NK-92 (cell line): ENCODE data around the gene ATP11A.

Experiments
- DNase-seq: peaks from one replicate; lab custom pipeline; 2025; ENCODE audit not compliant: unreplicated experiment; lab: John Stamatoyannopoulos, UW

The ATP11A gene

DNA sequence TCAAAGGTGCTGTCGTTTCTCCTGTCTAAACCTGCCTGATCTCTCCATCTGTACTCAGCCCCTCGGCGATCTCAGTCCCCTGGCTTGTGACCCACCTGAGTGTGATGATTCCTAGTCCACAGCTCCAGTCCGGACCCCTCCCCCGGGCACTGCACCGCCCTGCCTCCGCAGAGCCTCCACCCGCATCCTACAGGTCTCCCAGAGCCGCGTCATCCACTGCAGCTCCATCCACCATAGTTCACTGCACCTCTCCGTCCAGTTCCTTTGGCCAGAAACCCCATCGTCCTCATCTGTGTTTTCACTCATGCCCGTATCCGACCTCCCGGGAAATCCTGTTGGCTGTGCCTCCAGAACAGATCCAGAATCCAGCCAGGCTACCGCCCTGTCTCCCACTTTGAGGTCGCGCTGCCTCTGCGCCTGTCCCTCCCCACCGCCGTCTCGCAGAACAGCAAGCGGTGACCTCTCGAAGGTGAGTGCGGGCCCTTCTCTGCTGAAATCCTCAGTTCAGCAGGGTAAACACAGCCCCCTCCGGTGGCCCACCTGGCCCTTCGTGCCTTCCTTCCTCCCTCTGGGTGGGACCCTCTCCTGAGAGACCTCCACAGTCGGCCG lies 227.3 kb downstream of the ATP11A start:
- DNase-seq: no peak

DNA sequence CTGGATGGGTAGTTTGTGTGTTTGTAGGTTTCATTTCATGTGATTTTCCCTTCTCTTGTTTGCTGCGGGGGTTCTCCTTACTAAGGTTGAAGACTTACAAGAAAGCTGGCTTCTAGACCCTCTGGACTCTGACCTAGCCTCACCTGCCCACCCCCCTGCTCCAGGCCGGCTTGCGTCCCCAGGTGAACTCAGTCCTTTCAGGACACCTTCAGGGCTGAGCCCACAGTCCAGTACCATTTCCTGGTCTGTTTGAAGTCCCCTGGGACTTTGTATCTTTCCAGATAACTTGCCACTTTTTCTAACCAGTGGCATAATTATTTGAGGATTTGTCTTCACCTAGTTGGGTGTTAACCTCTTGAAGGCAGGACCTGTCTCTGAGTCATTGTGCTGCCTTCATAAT lies 227.9 kb downstream of the ATP11A start:
- DNase-seq: no peak

DNA sequence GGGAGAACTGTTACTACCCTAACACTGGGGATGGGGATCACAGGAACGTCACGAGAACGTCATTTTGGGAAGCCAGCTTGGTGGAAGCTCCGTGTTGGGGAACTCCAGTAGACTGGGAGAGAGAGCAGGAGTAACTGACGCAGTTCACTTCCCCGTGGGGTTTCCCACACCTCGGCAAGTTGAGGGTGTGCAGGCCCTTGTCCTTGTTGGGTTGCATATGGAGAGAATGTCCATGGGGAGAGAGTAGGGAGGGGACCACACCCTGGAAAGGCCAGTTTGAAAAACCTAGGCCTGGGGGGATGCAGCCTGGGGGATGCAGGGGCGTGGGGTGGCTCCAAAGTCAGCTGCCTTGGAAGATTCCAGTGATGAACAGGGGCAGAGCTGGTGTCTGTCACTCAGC lies 228.4 kb downstream of the ATP11A start:
- DNase-seq: no peak

DNA sequence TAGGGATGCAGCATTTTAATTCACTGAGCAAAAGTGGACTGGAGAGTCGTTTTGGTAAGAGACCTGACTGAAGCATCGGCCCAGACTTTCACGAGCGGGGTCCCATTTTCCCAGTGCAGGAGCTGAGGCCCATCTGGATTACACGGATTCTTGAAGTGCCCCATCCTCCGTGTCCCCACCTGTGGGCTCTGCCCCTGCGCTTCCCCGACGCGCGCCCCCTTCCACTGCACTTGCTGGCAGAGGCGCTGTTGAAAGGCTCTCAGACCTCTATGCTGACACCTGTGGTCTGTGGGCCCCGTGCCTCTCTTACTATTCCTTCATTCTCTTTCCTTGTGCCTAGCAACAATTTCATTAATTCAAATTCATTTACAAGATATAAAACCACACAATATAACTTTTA lies 228.9 kb downstream of the ATP11A start:
- no peak for DNase-seq

DNA sequence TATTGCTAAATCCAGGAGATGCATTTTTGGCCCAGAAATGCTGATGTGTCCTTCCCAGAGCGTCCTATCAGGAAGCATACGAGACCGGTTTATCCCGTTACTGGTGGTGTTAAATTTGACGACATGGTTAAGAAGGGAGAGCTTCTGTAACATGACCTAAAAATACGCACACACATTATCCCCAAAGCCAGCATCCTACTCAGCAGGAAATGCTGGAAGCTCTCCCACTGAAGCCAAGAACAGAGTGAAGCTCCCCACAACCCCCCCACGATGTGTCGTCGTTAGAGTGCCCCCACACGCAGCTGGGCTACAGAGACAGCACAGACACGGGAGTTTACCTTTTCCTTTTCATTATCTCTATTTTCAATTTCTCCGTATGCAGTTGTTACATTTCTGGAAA lies 234.1 kb downstream of the ATP11A start:
- no peak for DNase-seq

DNA sequence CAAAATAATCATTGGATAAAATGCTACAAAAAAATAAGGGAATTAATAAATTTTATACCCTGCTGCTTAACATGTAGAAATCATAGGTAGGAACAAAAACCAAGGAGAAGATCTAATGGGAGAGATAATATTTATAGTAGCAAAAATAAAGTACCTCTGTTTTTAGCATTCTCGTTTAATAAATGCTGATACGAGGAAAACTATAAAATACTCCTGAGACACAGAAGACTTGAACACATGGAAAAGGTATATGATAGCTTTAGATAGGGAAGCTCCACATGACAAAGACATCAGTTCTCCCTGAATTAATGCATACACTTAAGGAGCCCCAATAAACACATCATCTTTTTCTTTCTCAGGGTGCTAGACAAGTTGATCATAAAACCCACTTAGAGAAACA lies 234.5 kb downstream of the ATP11A start:
- no peak for DNase-seq

DNA sequence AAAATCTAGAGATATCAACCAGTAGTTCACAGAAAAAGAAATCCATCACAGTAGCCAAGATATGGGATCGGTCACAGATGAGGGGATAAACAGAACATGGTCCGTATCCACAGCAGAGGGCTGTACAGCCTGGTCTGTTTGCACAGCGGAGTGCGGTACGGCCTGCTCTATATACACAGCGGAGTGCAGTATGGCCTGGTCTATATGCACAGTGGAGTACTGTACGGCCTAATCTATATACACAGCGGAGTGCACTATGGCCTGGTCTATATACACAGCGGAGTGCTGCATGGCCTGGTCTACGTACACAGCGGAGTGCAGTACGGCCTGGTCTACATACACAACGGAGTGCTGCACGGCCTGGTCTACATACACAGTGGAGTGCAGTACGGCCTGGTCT lies 236.2 kb downstream of the ATP11A start:
- no peak for DNase-seq

DNA sequence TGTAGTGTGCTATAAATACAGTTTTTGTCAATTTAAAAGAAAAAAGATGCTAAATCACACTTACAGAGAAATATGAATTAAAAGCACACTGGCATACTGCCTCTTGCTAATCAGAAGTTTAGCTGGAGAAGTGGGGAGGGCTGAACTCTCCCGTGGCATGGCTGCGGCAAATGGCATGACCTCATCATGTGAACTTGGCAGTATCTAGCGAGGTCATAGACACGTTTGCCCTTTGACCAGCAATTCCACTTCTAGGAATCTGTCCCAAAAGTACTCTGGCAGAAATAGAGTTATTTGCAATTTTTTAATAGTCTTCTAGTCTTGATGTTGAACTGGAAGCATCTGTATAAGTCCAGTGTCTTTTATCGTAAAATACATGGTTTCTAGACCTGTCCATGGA lies 237.2 kb downstream of the ATP11A start:
- no peak for DNase-seq

DNA sequence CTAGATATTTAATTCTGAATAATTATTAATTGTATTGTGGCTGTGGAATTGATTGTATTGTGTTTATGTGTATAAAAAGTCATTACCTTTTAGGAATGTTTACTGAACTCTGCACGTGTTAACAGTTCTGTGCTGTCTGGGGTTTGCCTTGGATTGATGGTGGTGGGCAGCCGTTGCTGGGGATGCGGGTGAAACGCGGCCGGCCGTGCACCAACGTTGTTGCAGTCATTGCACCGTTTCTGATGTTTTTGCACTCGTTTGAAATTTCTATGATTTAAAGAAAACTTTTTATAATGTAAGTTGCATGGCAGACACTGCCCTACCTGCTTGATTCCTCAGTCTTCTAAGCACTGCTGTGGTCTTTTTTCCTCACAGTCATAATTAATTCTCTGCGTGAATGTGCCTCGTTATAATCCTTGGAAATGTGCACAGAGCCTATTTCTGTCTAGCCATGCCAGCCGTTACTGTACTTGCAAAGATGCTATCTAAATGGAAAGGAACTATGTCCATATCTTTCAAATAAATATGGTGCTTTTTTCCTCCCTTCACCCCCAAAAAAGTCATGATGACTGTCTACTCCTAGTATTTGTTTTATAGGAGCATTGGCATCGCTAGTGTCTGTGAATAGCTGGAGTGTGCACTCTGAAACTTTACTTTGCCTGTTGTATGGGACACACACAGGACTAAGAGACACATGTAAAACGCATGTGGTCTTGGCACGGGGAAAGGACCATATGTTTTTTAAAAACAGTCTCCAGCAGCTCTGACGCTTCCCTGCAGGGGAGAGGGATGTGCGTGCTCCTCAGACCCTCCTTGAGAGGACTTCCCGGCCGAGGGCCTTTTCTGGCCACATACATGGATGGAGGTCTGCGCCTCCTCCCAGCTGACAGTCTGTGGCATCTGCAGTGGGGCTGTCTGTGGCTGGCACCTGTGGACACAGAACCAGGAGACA lies 238.5 kb downstream of the ATP11A start:
- DNase-seq: no peak

DNA sequence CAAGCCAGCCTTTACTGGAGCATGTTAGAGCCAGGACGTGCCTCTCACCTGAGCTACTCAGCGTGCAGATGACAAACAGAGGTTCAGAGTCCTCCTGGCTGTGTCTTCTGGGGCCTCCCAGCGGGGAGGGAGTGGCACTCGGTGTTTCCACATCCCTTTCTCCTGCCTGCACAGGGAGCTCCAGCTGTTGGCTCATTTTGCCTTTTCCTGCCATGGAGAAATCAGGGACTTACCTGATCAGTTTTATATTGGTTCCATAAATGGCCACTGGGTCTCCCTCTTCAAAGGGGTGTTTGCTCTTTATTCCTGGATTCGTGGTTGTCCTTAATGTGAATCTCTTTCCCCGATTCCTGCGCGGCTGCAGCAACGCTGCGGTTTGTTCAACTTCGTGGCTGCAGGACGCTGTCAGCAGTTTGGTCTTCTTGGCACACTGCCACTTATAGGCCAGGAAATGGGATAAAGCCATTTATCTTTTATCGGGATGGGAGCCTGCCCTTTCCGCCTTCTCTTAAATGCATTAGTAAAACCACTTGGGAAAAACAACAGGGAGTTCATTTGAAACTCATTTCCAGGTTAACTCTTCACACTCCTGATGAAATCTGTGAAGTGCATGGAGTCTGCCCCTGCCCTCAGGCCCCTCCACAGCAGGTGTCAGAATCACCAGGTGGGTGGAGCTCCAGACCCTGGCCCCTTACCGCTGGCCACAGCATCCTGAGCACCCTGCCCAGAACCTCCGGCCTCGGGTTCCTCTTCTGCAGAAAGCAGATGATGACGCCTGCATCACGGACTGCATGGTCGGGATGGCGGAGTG lies 239.3 kb downstream of the ATP11A start:
- no peak for DNase-seq

DNA sequence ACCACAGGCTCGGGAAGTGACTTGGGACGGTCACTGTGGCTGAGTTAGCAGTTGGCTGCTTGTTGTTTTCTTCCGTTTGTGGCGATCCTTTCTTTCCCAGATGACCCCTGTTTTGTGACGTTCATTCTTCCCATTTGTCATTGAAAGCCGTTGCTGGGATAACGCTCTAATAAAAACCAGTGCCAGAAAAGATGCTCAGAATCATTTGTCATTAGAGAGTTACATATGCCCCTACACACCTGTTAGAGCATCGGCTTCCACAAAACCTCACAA lies 239.9 kb downstream of the ATP11A start:
- DNase-seq: no peak

DNA sequence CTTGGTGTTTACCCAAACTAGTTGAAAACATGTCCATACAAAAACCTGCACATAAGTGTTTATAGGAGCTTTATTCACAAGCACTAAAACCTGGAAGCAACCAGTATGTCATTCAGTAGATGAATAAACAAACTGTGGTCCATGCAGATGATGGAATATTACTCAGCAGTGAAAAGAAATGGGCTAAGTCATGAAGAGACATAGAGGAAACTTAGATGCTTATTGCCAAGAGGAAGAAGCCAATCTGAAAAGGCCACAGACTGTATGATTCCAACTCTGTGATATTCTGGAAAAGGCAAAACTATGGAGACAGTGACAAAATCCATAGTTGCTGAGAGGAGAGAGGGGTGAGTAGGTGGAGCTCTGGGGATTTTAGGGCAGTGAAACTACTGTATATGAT lies 240.4 kb downstream of the ATP11A start:
- DNase-seq: no peak

DNA sequence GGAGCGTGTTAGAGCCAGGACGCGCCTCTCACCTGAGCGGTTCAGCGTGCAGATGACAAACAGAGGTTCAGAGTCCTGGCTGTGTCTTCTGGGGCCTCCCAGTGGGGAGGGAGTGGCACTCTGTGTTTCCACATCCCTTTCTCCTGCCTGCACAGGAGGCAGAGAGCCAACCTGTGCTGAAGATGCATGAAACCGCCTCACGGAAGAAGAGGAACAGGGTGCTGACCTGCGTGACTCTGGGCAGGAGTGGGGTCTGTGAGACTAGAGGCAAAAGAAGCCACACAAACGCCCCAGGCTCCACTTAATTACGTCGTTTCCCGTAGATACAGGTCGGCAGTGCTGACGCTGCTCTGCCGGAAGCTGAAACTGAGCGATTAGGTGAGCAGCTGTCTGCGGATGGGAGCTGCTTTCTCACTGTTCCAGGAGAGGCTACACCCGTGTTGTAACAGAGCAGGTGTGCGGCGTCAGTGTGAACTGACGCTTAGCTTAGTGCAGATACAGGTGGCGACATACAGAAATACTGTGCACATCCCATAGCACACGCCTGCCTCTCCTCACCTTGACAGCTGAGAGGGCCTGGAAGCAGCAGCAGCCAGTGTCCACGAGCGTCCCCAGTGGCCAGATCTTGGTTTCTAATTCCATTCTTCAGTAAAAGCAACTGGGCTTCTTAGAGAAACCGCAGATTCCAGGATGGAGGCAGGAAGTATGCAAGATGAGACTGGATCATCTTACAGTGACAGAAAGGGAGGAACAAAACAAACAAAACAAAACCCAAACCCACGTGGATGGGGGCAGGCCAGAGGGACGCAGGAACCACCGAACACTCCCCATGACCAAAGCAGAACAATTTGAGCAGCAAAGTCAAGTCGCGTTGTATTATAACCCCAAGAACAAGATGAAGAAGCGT lies 241.4 kb downstream of the ATP11A start:
- no peak for DNase-seq

DNA sequence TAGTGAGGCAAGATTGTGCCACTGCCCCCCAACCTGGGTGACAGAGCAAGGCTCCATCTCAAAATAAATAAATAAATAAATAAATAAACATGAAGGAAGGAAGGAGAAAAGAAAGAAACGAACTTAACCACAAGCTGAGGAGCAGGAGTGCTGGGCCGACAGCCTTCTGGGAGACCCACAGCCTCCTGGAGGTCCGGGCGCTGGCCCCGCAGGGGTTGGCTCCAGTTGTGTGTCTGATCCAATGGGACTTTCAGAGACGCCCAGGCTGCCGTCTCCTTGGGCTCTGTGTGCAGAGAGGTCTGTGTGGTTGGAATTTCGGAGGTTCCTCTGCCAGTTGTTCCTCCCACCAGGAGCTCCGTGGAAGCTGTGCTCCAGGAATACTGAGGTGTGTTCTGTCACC lies 243.1 kb downstream of the ATP11A start:
- no peak for DNase-seq

DNA sequence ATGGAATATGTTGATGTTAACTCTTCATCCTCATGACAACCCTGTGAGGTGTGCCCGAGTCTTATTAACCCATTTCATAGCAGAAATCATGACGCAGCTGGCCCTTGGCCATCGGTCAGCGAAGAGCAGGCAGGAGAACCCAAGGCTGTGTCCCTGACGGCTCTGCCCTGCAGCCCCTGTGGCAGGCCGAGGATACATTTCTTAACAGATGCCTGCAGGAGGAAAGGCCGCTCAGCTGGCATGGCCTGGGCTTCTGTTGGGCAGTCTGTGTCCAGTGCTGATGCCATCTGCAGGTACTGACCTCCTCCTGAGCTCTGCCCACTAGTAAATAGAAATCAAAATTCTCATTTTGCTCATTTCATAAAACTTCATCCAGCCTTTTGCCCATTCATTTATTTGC lies 243.8 kb downstream of the ATP11A start:
- no peak for DNase-seq

DNA sequence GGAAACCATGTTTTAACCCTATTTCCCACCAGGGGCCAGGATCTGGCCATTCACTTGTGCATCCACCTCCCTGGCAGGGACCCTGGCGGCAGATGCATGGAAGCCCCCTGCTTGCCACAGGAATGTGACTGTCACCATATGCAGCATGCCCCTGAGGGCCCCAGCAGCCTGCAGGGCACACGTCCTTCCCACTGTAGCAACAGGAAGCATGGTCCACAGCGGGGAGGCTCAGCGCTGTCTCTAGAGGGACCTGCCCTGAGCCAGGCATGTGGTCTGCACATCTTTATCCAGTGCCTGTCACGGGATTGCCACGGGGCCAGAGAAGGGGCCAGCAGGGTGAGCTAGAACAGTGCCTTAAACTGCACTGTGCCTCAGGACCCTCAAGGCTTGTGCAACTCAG lies 244.2 kb downstream of the ATP11A start:
- no peak for DNase-seq
